HG03520 (cell line): ENCODE data around the gene AGFG1.
"Not testable (repeated sequence)": the region's sequence is repeated elsewhere in the genome, so short reads cannot be mapped to it uniquely, and the experiment has no call there.

Experiments
- ATAC-seq: cut with Tn5 transposase; IDR thresholded peaks from one replicate; pipeline ENCODE4 v1.9.1; 2021; ENCODE audit warnings: mild to moderate bottlenecking, moderate library complexity; ENCODE audit not compliant: unreplicated experiment

AGFG1 gene

GRCh38 chr2:227534714-227535113 lies 62.8 kb downstream of the AGFG1 start:
- peak; percentile 68 for ATAC-seq

- ATAC-seq = no peak
Measured at GRCh38 chr2:227536445-227536844, 64.5 kb downstream of the AGFG1 start.

GRCh38 chr2:227539465-227539956 lies 67.6 kb downstream of the AGFG1 start:
- ATAC-seq = no peak

GRCh38 chr2:227540352-227540751 lies 68.4 kb downstream of the AGFG1 start:
- not testable (repeated sequence) for ATAC-seq

GRCh38 chr2:227545990-227546389 lies 74.0 kb downstream of the AGFG1 start:
- no peak for ATAC-seq

- ATAC-seq = no peak
Measured at GRCh38 chr2:227551836-227552235, 79.9 kb downstream of the AGFG1 start.

- no peak for ATAC-seq
Measured at GRCh38 chr2:227562581-227562980, 90.6 kb downstream of the AGFG1 start.

GRCh38 chr2:227565080-227565479 lies 93.1 kb downstream of the AGFG1 start:
- ATAC-seq = no peak

GRCh38 chr2:227566012-227566411 lies 94.1 kb downstream of the AGFG1 start:
- ATAC-seq = no peak

GRCh38 chr2:227568852-227569169 lies 96.9 kb downstream of the AGFG1 start:
- no peak for ATAC-seq

- ATAC-seq = no peak
Measured at GRCh38 chr2:227570615-227571014, 98.7 kb downstream of the AGFG1 start.

GRCh38 chr2:227576110-227576509 lies 104.2 kb downstream of the AGFG1 start:
- no peak for ATAC-seq

- no peak for ATAC-seq
Measured at GRCh38 chr2:227576812-227577211, 104.9 kb downstream of the AGFG1 start.

- no peak for ATAC-seq
Measured at GRCh38 chr2:227577555-227577954, 105.6 kb downstream of the AGFG1 start.

GRCh38 chr2:227578642-227579041 lies 106.7 kb downstream of the AGFG1 start:
- no peak for ATAC-seq

- no peak for ATAC-seq
Measured at GRCh38 chr2:227579791-227580190, 107.8 kb downstream of the AGFG1 start.

GRCh38 chr2:227582369-227582768 lies 110.4 kb downstream of the AGFG1 start:
- ATAC-seq = no peak

- peak; percentile 64 for ATAC-seq
Measured at GRCh38 chr2:227592694-227593387, 120.9 kb downstream of the AGFG1 start.

- ATAC-seq = no peak
Measured at GRCh38 chr2:227595797-227596196, 123.8 kb downstream of the AGFG1 start.

GRCh38 chr2:227597036-227597435 lies 125.1 kb downstream of the AGFG1 start:
- ATAC-seq = no peak

GRCh38 chr2:227597998-227598397 lies 126.0 kb downstream of the AGFG1 start:
- no peak for ATAC-seq

- ATAC-seq = not testable (repeated sequence)
Measured at GRCh38 chr2:227598835-227599503, 127.0 kb downstream of the AGFG1 start, which contains the start of gene SCYGR2. SCYGR2 (plus strand) TSS chr2:227598893; CDS start chr2:227598893, 0 bp downstream.
